HG03045 (cell line): ENCODE results near the gene PEX6.

Experiments used
- ATAC-seq: cut with Tn5 transposase; IDR thresholded peaks from one replicate; pipeline ENCODE4 v1.9.1; 2021; ENCODE audit warnings: mild to moderate bottlenecking, moderate library complexity; ENCODE audit not compliant: unreplicated experiment

The PEX6 gene

DNA sequence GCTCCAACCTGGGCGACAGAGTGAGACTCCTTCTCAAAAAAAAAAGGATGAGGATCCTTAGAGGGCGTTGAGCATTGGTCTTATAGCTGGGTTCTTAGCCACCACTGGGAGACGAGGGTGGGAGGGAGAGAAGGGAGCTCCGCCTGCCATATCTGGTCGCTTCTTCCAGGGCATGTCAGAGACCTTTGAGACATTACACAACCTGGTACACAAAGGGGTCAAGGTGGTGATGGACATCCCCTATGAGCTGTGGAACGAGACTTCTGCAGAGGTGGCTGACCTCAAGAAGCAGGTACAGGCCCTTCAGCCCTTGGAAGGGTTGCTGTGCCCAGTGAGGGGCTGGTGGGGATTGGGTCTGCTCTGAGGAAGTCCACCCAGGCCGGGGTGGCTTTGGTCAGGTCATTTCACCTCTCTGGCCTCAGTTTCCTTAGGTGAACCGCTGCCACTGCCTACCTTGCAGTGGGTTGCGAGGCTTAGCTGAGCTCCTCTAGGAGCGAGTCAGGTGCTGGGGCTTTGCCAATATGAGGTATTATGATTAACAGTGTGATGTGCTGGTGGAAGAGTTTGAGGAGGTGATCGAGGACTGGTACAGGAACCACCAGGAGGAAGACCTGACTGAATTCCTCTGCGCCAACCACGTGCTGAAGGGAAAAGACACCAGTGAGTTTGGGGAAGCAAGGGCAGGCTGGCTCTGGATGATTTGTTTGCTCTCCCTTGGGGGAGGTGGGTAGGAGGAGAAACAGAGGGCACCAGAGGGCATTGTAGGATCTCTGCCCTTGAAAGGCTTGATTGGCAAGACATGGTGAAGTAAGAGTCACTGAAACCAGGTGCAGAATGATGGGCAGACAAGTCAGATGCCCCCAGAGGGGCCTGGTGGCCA, 41.2 kb downstream of the PEX6 start:
- no peak for ATAC-seq

GRCh38 chr6:42936398-42936797, 42.6 kb downstream of the PEX6 start:
- no peak for ATAC-seq

- no peak for ATAC-seq
Measured at GRCh38 chr6:42935322-42935721, 43.7 kb downstream of the PEX6 start.

GRCh38 chr6:42933205-42933604, 45.8 kb downstream of the PEX6 start:
- ATAC-seq, result no peak

GRCh38 chr6:42932412-42932811, 46.6 kb downstream of the PEX6 start:
- ATAC-seq, result no peak

GRCh38 chr6:42929821-42930360, 49.1 kb downstream of the PEX6 start:
- peak; percentile 43 for ATAC-seq

- peak; percentile 73 for ATAC-seq
Measured at GRCh38 chr6:42928986-42929820, 49.8 kb downstream of the PEX6 start, which contains the start of gene CNPY3. TSS of gene CNPY3 (plus strand) at chr6:42929480. CDS start at chr6:42929571, 91 bp downstream.

DNA sequence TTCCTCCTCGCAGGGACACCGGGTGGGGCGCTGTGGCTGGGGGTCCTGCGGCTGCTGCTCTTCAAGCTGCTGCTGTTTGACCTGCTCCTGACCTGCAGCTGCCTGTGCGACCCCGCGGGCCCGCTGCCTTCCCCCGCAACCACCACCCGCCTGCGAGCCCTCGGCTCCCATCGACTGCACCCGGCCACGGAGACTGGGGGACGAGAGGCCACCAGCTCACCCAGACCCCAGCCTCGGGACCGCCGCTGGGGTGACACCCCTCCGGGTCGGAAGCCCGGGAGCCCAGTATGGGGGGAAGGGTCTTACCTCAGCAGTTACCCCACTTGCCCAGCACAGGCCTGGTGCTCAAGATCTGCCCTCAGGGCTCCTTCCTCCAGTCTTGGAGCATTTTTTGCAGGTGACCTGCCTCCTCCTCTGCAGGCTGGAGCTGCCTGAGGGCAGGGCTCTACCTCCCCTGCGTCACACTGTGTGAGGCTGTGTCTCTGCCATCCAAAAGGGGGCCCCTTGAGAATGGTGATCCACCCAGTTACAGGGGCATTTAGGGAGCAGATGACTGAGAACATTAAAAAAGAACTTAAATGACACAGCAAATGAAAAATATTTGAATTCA, 53.6 kb downstream of the PEX6 start:
- ATAC-seq, result no peak

DNA sequence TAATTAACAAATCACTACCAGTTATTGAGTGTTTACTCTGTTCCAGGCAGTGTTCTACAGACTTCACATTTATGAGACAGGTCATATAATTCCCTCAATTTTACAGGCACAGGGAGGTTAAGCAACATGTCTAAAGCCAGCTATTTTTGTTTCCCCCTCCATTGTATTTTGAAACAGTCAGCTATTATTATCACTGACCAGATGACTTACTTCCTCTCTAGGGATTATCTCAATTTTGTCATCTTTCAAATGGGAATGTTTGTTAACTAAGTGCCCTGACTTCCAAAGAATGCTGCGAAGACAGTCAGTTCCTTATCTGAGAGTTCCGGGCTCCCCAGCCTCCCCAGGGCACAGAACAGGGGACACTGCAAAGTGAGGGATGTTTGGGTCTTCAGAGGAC, 55.3 kb downstream of the PEX6 start:
- ATAC-seq, result no peak

DNA sequence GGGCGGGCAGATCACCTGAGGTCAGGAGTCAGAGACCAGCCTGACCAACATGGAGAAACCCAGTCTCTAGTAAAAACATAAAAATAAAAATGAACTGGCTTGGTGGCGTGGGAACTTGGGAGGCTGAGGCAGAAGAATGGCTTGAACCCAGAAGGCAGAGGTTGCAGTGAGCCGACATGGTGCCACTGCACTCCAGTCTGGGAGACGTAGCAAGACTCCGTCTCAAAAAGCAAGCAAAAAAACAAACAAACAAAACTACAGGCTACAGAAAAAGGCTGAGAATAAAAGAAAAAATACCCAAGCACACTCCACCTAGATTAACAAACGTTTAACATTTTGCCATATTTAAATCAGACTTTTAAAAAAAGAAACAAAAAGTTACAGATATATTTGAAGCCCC, 57.2 kb downstream of the PEX6 start:
- no peak for ATAC-seq

DNA sequence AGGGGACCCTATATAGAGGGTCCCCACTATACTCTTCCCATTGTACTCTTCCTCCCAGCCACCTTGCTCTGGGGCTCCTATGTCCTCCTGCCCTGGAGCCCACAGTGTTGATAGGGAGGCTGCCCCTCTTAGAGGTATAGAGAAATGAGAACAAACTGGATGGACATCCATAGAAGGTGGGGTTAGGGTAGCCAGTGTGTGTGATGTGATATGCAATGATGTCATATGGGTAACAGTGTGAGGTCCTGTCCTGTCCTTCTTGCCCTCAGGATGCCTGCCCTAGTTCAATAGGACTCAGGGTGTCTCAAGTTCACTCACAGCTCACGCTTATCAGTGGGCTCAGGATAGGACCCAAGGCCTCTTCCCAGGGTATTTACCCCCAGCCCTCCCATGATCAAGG, 62.7 kb downstream of the PEX6 start:
- ATAC-seq, result no peak

DNA sequence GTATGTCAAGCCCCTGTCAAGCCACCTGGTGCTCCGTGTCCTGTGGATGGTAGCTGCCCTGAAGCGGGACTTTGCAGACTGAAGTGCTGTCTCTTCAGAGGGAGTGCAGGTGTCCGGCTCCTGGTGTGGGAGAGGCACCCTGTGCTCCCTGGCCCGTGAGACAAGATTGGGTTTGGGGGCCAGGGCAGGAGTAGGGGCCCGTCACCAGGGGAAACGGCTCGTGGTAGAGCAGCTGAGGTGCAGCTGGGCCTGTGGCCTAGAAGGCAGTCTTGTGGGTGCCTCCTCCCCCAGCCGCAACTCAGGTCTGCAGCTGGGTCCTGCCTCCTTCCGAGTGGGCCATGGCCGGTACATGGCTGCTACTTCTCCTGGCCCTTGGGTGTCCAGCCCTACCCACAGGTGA, 63.2 kb downstream of the PEX6 start, which contains the start of gene PTCRA:
Gene PTCRA, plus strand, starts transcription at position 322 of the 400 bp plus-strand sequence. Its CDS starts 17 bp downstream, at position 339.
- ATAC-seq, result no peak

GRCh38 chr6:42914546-42914945, 64.4 kb downstream of the PEX6 start:
- ATAC-seq, result no peak
